HG02763 (cell line): ENCODE measurements around the gene ZNF155.
A peak's percentile ranks its signal among the peaks of the same experiment; 100 is the strongest.
"Not testable (repeated sequence)": the region's sequence is repeated elsewhere in the genome, so short reads cannot be mapped to it uniquely, and the experiment has no call there.

Source experiments
- ATAC-seq: cut with Tn5 transposase; IDR thresholded peaks from one replicate; pipeline ENCODE4 v1.9.1; 2021; ENCODE audit warnings: mild to moderate bottlenecking, moderate library complexity; ENCODE audit not compliant: unreplicated experiment

The ZNF155 gene

GRCh38 chr19:43983912-43984686 lies at the start of gene ZNF155:
ZNF155 (plus strand) TSS chr19:43984188; CDS start chr19:43988544, 4,356 bp downstream.
- ATAC-seq, result peak; percentile 90

- ATAC-seq, result peak; percentile 91
Measured at GRCh38 chr19:43934985-43935708, 48.8 kb upstream of the ZNF155 start, which contains the start of gene ZNF45. ZNF45 (minus strand) TSS chr19:43935282; CDS start chr19:43922185, 13,097 bp downstream.

GRCh38 chr19:43936188-43936587 lies 47.8 kb upstream of the ZNF155 start:
- no peak for ATAC-seq

GRCh38 chr19:43939557-43940260 lies 44.3 kb upstream of the ZNF155 start:
- no peak for ATAC-seq

GRCh38 chr19:43940719-43941118 lies 43.3 kb upstream of the ZNF155 start:
- no peak for ATAC-seq

- ATAC-seq, result no peak
Measured at GRCh38 chr19:43941209-43941608, 42.8 kb upstream of the ZNF155 start.

- not testable (repeated sequence) for ATAC-seq
Measured at GRCh38 chr19:43947412-43947811, 36.6 kb upstream of the ZNF155 start.

GRCh38 chr19:43949803-43950202 lies 34.2 kb upstream of the ZNF155 start:
- not testable (repeated sequence) for ATAC-seq

GRCh38 chr19:43950834-43951645 lies 32.9 kb upstream of the ZNF155 start, which contains the start of gene ZNF221:
ZNF221 (plus strand) TSS chr19:43951228; CDS start chr19:43962727, 11,499 bp downstream.
- peak; percentile 89 for ATAC-seq

GRCh38 chr19:43956827-43957226 lies 27.2 kb upstream of the ZNF155 start:
- ATAC-seq, result no peak

- ATAC-seq, result no peak
Measured at GRCh38 chr19:43957891-43958290, 26.1 kb upstream of the ZNF155 start.

GRCh38 chr19:43960411-43960810 lies 23.6 kb upstream of the ZNF155 start:
- no peak for ATAC-seq

GRCh38 chr19:43966079-43966694 lies 17.8 kb upstream of the ZNF155 start:
- ATAC-seq, result no peak

- ATAC-seq, result no peak
Measured at GRCh38 chr19:43976732-43977131, 7.3 kb upstream of the ZNF155 start.

GRCh38 chr19:43983544-43983911 lies 460 bp upstream of the ZNF155 start:
- ATAC-seq, result no peak

GRCh38 chr19:43984687-43985000 lies 656 bp downstream of the ZNF155 start:
- ATAC-seq, result no peak

- ATAC-seq, result no peak
Measured at GRCh38 chr19:43997631-43998290, 13.8 kb downstream of the ZNF155 start.

GRCh38 chr19:44002212-44002565 lies 18.2 kb downstream of the ZNF155 start:
- no peak for ATAC-seq

GRCh38 chr19:44002566-44003460 lies 18.8 kb downstream of the ZNF155 start, which contains the start of gene ZNF230:
ZNF230 (plus strand) TSS chr19:44002957; CDS start chr19:44007079, 4,122 bp downstream.
- peak; percentile 96 for ATAC-seq
